Measurements from ENCODE around the gene GLB1L2.

The GLB1L2 gene

DNA sequence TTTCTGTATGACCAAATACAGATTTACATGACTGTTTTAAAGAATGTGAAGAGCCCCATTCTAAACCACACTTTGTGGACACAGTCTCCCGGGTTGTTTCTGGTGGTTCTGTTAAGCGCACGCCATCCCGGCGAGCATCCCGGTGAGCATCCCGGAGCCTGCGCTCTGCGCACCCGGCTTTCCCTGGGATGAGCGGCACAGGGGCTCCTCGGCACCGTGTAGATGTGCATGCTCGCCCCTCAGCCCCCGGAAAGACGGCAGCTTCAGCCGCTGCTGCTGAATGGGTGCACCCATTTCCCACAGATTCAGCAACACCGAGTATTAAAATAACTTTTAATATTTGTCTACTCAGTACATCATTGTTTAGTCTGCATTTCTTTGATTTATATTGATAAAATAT, 36.0 kb downstream of the GLB1L2 start:
- no peak for DNase-seq (ENCODE audit: low spot score)

DNA sequence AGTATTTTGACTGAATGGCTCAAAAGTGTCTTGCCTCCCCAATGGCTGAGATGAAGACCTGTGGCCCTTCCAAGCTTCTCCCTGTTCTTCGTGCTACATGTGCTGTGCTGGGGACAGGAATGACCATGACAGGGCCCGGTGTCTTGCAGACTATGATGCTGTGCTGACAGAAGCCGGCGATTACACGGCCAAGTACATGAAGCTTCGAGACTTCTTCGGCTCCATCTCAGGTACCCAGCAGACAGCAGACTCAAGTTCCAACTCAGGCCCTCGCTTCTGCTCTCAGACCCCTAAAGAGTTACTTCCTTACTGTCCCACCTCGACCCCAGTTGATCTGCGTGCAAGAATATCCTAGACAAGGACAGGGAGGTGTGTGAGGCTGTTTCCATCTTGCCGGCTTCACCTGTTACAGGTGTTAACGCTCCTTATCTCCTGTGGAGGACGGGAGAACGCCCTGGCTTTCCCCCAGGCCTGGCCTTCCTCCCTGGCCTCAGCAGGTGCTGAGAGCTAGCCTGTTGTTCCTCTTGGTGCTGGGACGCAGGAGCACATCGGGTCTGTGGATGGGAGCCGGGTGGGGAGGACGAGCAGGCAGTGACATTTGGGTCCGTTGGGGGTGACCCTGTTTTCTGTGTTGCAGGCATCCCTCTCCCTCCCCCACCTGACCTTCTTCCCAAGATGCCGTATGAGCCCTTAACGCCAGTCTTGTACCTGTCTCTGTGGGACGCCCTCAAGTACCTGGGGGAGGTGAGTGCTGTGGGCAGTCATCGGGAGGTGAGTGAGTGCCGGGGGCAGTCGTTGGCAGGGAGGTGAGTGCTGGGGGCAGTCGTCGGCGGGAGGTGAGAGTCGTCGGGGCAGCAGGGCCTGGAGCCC, 38.1 kb downstream of the GLB1L2 start:
- no peak for DNase-seq (ENCODE audit: low spot score)

DNA sequence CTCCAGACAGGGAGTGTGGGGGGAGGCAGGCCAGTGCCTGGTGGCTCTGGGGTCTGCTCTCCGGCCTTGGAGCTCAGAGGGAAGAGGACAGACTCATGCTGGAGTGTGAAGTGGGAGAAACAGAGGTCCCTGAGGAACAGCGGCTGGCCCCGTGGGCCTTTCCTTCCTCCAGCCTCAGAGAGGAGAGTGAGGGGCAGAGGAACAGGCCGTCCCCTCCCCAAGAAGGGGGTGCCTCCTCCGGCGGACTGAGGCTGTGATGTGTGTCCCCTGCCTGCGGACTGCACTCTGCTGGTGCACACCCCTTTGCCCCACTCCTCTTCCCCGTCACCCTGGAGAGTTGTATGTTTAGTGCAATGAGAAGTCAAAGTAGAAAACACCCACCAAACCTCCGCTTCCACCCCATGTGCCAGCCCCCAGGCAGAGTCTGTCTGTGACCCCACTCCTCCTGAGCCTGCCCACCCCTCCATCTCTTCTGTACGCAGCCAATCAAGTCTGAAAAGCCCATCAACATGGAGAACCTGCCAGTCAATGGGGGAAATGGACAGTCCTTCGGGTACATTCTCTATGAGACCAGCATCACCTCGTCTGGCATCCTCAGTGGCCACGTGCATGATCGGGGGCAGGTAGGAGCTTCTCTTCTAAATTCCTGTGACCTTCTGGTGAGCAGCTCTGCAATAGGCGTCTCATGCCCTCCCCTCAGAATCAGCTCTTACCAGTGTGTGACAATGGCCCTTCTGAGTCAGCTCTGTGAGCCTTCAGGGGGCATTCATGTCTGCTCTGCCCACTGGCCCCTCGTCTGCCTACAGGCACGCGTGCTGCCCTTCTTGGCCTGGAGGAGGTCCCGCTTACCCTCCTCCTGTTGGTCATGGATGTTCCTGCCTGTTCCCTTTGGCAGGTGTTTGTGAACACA, 39.0 kb downstream of the GLB1L2 start:
- DNase-seq (ENCODE audit: low spot score), result no peak

DNA sequence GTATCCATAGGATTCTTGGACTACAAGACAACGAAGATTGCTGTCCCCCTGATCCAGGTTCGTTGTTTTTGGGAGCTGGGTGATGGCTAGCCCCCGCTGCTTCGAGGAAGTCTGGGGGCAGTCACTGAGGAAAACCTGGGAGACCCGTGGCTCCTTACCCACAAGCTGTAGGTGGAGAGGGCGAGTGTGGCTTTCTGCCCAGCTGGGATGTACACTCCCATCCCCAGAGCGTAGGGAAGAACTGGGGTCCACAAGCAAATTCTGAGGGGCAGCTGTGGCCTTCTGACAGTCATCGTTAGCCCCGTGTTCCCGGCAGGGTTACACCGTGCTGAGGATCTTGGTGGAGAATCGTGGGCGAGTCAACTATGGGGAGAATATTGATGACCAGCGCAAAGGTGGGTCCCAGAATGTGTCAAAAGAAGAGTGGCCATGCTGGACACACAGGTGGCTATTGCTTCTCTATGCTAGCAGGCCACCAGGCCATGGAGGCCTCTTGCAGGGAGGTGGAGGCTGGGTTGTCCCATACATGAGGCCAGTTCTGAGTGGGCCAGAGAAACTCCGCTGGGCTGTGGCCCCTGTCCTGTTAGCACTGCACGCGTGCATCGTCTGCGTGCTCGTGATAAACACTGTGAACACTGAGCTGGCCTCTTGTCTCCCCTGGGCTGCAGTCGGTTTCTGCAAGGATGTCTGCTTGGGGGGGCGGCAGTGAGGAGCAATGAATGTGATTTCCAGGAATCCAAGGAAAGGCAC, 39.8 kb downstream of the GLB1L2 start:
- DNase-seq (ENCODE audit: low spot score), result no peak

DNA sequence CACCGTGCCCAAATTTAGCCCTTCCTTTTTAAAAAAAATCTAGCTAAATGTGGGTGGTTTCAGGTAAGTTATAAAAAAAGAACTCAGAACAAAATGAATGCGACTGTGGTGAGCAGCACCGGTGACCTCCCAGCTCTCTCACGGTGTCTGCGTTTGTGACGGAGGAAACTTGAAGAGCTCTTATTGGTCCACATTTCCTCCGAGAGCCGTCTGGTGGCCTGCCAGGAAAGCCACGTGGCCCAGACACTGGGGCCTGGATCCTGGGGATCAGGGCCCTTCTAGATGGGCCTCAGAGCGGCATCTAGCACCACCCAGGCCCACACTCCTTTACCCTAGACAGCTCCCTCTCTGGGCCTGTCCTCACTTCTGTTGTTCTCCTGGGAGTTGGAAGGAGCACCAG, 40.7 kb downstream of the GLB1L2 start:
- DNase-seq (ENCODE audit: low spot score), result no peak

DNA sequence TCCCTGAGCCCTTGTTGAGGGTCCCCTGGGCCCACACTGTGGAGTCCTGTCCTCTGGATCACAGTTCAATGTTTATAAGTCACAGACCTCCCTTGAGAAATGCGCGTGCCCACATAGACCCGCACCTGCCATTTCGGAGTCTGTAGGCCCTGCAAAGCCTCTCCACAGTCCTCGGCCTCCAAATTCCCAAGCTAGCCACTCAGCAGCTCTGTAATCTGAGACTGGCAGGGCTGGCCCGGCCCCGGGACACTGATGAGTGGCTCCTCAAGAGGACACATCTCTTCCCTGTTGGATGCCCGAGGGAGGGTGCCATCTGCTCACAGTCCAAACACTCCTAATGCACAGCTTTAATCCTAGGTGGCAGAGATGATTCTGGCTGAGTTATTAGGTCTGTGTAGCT, 41.2 kb downstream of the GLB1L2 start:
- no peak for DNase-seq (ENCODE audit: low spot score)

DNA sequence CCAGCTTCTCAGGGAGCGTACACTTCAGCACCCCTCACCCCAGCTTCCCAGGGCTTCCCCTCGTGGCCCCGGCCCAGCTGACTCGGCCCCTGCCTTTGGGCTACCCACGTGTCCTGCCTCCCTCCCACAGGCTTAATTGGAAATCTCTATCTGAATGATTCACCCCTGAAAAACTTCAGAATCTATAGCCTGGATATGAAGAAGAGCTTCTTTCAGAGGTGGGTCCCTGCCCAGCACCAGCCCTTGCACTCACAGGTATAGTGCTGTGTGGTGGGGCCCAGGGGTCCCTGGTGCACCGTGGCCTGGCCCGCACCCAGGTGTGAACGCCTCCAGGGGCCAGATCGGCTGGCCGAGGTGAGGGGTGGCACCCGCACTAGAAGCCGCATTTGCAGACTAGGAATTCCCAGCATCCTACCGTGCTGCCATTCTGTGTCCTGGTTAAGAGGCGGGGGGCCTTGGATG, 41.8 kb downstream of the GLB1L2 start:
- DNase-seq (ENCODE audit: low spot score), result no peak

DNA sequence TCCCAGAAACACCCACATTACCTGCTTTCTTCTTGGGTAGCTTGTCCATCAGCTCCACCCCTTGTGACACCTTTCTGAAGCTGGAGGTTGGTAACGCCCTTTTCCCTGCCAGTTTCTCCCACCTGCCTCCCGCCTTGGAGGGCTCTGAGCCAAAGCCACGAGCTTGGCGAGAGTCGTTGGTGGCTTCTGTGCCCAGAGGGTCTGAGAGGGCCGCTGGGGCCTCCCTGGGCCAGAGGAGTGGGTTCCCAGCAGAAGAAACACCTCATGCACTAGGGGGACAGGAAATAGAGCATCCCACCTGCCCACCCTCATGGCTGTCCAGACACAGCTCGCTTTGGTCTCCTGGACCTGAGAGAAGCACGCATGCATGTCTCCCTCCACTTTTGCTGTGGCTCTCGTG, 42.4 kb downstream of the GLB1L2 start:
- no peak for DNase-seq (ENCODE audit: low spot score)

DNA sequence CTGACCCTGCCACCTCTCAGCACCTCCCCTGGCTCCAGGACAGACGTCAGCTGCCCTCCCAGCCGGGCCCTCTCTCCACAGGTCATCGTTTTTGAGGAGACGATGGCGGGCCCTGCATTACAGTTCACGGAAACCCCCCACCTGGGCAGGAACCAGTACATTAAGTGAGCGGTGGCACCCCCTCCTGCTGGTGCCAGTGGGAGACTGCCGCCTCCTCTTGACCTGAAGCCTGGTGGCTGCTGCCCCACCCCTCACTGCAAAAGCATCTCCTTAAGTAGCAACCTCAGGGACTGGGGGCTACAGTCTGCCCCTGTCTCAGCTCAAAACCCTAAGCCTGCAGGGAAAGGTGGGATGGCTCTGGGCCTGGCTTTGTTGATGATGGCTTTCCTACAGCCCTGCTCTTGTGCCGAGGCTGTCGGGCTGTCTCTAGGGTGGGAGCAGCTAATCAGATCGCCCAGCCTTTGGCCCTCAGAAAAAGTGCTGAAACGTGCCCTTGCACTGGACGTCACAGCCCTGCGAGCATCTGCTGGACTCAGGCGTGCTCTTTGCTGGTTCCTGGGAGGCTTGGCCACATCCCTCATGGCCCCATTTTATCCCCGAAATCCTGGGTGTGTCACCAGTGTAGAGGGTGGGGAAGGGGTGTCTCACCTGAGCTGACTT, 43.2 kb downstream of the GLB1L2 start:
- no peak for DNase-seq (ENCODE audit: low spot score)

DNA sequence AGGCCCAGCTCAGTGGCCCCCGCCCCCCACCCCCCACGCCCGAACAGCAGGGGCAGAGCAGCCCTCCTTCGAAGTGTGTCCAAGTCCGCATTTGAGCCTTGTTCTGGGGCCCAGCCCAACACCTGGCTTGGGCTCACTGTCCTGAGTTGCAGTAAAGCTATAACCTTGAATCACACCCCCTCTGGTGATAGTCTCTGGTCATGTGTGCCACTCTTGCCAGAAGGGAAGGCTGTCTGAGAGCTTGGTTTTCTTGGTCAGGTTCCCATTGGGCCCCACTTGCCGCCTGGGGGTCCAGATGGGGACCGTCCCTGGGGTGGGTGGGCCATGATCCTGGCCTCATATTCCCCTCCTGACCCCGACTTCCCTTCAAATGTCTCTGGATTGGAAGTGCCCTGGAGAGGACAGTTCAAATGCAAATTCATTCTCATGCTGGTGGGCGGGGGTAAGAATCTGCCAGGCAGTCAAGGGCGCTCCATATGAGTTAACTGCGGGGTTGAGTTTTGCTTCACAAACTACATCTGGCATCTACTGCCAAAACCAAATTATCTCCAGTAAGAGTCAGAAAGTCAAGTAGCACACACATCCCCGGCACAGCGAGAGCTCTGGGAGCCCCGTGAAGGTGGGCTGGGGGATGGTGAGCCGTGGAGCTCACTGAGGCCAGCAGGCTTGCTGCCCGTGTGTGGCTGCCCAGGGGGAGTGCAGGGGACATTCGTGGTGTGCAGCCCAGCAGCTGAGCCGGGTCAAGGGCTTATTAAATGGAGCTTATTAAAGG, 44.5 kb downstream of the GLB1L2 start:
- DNase-seq (ENCODE audit: low spot score), result no peak

DNA sequence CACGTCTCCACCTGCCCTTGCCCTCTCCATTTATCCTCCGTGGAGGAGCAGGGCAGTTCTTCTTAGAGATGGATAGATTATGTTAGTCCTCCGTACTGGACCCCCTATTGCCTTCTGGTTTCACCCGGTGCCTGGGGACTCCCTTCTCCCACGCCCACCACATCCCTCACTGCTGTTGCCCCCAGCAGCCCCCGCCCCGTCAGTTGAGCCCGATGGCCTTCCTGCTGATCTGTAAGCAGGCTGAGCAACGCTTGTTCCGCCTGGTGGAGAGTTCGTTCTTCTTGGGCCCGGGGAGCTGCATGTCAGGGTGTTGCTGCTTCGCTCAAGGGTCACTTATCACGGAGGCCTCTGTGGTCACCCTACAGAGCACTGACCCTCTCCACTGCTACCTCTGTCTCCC, 46.1 kb downstream of the GLB1L2 start:
- DNase-seq (ENCODE audit: low spot score), result no peak

DNA sequence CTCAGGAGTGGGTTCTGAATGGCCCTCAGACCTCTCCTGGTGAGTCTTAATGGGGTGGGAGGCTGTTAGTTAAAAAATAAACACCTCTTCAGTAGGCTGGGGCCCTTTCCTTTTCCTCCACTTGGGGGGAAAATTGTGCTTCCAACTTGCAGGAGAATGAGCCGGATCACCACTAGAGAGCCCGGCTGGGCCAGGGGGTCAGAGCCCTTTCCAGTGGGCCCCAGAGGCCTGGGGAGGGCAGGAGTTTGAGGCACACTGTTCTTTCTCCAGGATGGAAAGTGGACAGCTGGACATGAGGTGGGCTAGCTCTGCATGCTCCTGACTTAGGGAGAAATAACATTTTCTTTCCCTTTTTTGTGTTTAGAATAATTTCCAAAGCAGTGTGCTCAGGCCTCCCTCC, 47.5 kb downstream of the GLB1L2 start:
- no peak for DNase-seq (ENCODE audit: low spot score)

DNA sequence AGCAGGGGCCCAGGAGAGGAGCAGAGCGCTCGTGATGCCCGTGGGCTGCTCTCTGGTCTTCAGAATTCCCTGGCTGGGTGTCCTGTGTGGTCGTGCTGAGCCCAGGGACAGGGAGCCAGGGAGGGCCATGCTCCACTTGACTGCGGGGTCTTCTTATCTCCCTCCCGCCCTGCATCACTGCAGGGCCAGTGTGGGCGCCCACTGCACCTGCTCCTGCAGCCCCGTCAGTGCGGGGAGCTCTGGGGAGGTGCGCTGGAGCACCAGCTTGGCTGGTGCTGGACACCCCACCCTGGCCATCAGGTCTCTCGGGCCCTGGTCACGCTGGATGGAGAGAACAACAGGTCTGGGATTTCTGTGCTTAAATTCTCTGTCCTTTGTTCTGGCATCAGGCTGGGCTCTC, 48.4 kb downstream of the GLB1L2 start:
- no peak for DNase-seq (ENCODE audit: low spot score)

DNA sequence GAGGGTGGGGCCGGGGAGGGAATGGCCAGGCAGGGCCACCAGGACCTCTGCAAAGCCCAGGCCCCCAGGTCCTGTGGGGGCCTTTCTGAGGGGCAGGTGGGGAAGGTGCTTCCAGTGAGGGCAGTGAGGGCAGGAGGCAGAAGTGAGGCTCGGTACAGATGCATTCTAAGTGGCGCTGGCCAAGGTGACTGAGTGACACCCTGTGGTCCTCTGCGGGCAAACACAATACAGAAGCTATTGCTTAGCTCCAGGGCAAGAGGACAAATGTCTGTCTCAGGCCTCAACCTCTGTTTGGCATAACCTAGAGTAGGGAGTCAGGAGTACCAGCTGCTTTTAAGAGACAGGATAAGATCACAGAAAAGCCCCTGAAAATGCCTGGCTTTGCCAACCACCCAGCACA, 49.0 kb downstream of the GLB1L2 start:
- no peak for DNase-seq (ENCODE audit: low spot score)

DNA sequence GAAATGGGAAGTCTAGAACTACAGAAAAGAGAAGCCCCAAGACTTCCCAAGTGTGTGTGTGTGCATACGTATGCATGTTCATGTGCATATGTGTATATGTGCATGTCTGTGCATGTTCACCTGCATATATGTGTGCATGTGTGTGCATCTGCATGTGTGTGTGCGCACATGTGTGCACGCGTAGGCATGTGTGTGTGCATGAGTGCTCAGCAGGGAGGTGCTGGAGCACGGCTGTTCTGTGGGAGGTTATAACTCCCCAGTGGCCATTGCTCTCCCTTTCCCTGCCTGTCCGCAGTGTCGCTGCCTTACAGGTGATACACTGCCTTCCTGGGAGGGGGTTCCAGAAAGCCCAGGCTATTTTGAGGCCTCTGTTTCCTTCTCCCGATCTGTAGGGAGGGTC, 50.5 kb downstream of the GLB1L2 start:
- no peak for DNase-seq (ENCODE audit: low spot score)

DNA sequence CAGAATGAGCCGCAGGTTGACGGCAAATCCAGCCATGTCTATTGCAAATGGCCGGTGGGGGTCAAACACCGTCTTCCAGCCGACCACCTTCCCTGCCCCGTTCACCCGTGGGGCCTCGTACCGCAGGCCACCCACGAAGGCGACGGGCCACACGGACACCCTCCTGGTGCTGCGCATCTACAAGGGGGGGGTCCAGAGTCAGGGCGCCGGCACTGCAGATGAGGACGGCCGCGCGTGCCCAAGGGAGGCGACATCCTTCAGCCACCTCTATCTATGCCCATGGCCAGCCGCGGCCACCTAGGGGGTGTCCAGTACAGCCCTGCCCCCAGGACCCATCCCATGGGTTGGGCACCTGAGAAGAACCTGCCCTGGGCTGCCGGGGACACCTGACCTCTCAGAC, 51.0 kb downstream of the GLB1L2 start:
- no peak for DNase-seq (ENCODE audit: low spot score)

DNA sequence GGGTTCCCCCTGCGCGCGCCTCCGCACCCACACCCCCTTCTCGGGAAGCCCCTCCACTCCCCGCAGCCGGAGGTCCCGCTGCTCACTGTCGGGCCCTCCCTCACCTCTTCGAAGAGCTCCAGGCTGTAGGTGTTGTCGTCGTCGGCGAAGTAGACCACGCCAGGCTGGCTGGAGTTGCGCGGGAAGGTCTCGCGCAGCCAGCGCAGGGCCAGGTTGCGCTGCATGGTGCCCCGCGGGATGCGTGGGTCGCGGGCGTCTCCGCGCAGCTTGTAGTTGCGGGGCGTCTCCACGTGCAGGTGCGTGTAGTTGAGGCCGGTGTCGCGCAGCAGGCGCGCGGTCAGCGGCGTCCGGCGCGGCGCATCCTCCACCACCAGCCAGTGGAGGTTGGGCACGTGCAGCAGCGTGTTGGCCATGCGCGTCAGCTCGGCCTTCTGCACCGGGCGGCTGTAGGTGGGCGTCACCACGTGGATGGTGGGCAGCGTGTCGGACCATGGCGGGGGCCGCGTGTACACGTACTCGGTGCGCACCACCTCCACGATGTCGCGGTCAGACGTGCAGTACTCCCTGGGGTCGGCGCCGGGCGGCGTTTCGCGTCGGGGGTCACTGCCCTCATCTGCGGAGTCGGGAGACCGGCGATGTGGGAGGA, 51.9 kb downstream of the GLB1L2 start:
- no peak for DNase-seq (ENCODE audit: low spot score)

DNA sequence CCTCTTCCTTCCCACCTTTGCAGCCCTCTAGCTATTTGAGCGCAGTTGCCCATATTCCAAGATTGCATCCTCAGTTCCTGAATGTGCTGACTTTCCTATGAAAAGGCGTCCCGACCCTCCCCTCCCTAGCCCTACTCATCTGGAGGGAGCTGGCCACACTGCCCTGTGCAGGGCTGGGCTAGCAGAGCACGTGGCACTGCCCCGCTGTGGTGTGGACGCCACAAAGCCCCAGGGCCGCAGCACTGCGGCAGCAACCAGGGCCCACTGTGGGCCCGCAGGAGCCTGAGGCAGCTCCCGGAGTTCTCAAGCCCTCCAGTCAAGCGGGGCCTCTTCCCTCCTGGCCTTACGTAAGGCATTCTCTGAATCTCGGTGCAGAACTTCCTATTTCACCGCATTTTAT, 52.6 kb downstream of the GLB1L2 start:
- DNase-seq (ENCODE audit: low spot score), result no peak

DNA sequence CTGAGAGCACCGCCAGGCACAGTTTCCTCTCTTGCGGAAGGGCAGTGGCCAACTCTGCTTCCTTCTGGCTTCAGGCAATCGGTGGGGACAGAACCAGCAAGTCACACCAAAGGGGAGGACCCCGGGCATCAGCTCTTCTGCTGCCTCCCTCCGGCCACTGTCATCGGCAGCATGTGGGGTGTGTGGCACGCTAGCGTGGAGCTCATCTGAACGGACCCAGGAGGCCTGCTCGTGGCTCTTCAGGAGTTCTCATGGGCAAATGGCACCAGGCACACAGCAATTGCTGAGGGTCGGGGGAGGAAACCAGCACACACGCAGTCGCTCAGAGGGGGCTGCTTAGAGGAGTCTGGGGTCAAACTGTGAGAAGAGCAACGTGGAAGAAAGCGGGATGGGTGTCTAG, 53.4 kb downstream of the GLB1L2 start:
- DNase-seq (ENCODE audit: low spot score), result no peak

DNA sequence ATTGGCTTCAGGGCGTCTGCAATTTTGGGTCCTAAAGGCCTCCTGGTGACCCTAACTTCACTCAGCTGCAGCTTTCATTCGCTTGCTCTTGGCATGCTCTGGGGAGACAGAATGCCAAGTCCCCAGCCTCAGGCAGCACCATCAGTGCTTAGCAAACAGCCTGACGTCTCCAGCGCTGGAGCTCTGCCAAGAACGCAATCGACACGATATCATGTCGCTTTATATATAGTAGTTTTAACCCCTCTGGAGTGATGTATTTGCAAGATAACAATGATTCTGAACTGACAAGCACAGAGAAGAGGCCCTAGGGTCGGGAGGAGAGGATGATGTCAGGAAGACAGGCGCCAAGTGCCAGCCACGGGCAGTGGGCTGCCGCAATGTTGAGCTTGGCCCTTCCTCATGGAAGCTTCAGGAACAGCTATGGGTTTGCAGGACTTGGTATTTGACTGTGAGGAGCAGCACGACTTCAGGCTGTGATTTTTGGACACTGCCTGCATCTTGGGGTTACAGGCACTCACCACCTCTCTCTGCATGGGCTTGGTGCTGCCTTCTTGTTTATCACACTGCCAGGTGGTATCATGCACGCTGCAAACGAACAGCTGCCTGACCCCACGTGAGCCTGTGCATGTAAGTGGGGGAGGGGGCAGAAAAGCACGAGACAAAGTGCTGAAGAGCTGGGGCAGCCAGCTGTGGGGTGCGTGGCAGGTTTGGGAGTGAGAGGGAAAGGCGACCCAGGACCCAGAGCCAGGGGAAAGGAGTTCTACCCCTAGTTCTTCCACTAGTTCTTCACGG, 54.2 kb downstream of the GLB1L2 start:
- DNase-seq (ENCODE audit: low spot score), result no peak

Data from germinal center (tissue), 1 donor.